Measurements from ENCODE around the gene MAP4K4. TPM values are rescaled to one million over a fixed set of nuclear protein-coding genes. Genes with fewer than 3 reads are reported as not detected.

The MAP4K4 gene
- total and polyA plus RNA-seq, 2 of the 13 experiments (the other 11 are each of a cell fraction or from before 2014, with no cell fraction given): 105 to 264 TPM

DNA sequence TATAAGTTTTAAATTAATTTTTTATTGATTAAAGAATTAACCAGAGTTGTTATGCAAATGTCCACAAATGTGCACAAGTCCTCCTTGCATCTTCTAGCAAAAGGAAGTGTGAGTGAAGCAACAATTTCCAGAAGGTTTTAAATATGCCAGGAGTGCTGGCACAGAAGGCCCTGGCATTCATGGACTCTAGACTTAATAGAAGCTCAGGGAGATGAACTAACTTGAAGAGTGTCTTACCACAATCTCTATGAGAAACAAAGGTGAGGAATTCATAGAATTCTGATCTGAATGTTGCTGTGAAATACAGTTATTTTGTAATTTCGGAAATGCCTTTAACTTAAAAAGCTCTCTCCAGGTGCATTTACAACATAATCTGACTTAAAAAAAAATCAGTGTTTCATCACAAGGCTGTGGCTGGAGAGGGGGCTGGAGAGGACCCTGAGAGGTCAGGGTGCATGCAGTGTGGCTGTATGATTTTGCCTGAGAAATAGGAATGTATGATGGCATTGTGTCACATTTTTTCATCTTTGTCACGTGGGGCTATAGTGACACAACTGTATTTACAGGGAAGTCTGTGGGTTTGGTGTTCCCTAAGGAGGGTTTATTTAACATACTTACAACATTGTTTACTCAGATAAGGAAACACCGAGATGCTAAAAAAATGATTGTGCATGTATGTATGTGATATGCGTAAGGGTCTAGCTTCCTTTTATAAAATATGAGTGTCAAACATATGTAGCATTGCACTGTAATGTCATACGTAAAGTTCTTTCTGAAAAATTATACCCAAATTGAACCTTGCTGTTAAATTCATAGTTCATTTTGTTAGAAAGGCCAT, 66.2 kb downstream of the MAP4K4 start (continued):
- TF ChIP-seq TCF12 (IDR thresholded peaks at IDR 0.05) (no peak), TCF12 (CRISPR knock-in tag; IDR thresholded peaks at IDR 0.05) (0 out of 2 replicates have a peak, but pooled peaks have one; percentile 64), KLF15 (CRISPR knock-in tag; IDR thresholded peaks at IDR 0.05; ENCODE audit: borderline replicate concordance) (no peak), RAD51 (IDR thresholded peaks at IDR 0.05; ENCODE audit: borderline replicate concordance) (peak; percentile 79), ZNF747 (CRISPR knock-in tag; IDR thresholded peaks at IDR 0.05; ENCODE audit: borderline replicate concordance) (no peak), PHF20 (CRISPR knock-in tag; IDR thresholded peaks at IDR 0.05) (no peak), ZBTB1 (CRISPR knock-in tag; IDR thresholded peaks at IDR 0.05; ENCODE audit: borderline replicate concordance) (no peak), ZNF20 (CRISPR knock-in tag; IDR thresholded peaks at IDR 0.05) (no peak), PLRG1 (conservative IDR thresholded peaks at IDR 0.05) (no peak), ZSCAN21 (CRISPR knock-in tag; IDR thresholded peaks at IDR 0.05; ENCODE audit: borderline replicate concordance) (no peak), KDM5A (IDR thresholded peaks at IDR 0.05; ENCODE audit: borderline replicate concordance, low read length) (no peak), ZNF337 (CRISPR knock-in tag; IDR thresholded peaks at IDR 0.05; ENCODE audit: borderline replicate concordance, low read depth) (no peak), HCFC1 (IDR thresholded peaks at IDR 0.05; ENCODE audit: low read depth, low read length) (no peak), ELF4 (CRISPR knock-in tag; IDR thresholded peaks at IDR 0.05; ENCODE audit: borderline replicate concordance) (no peak), HOXA9 (CRISPR knock-in tag; IDR thresholded peaks at IDR 0.05; ENCODE audit: borderline replicate concordance) (no peak), MTA3 (CRISPR knock-in tag; IDR thresholded peaks at IDR 0.05) (no peak)
- TF ChIP-seq, protein P1, sequence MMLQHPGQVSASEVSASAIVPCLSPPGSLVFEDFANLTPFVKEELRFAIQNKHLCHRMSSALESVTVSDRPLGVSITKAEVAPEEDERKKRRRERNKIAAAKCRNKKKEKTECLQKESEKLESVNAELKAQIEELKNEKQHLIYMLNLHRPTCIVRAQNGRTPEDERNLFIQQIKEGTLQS (CRISPR knock-in tag; IDR thresholded peaks at IDR 0.05): 0 out of 2 replicates have a peak, but pooled peaks have one; percentile 38
- TF ChIP-seq, protein P2, sequence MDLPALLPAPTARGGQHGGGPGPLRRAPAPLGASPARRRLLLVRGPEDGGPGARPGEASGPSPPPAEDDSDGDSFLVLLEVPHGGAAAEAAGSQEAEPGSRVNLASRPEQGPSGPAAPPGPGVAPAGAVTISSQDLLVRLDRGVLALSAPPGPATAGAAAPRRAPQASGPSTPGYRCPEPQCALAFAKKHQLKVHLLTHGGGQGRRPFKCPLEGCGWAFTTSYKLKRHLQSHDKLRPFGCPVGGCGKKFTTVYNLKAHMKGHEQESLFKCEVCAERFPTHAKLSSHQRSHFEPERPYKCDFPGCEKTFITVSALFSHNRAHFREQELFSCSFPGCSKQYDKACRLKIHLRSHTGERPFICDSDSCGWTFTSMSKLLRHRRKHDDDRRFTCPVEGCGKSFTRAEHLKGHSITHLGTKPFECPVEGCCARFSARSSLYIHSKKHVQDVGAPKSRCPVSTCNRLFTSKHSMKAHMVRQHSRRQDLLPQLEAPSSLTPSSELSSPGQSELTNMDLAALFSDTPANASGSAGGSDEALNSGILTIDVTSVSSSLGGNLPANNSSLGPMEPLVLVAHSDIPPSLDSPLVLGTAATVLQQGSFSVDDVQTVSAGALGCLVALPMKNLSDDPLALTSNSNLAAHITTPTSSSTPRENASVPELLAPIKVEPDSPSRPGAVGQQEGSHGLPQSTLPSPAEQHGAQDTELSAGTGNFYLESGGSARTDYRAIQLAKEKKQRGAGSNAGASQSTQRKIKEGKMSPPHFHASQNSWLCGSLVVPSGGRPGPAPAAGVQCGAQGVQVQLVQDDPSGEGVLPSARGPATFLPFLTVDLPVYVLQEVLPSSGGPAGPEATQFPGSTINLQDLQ (CRISPR knock-in tag; IDR thresholded peaks at IDR 0.05): no peak
- TF ChIP-seq, protein P3, sequence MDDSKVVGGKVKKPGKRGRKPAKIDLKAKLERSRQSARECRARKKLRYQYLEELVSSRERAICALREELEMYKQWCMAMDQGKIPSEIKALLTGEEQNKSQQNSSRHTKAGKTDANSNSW (CRISPR knock-in tag; IDR thresholded peaks at IDR 0.05; ENCODE audit: borderline replicate concordance): no peak
- TF ChIP-seq, protein P4, sequence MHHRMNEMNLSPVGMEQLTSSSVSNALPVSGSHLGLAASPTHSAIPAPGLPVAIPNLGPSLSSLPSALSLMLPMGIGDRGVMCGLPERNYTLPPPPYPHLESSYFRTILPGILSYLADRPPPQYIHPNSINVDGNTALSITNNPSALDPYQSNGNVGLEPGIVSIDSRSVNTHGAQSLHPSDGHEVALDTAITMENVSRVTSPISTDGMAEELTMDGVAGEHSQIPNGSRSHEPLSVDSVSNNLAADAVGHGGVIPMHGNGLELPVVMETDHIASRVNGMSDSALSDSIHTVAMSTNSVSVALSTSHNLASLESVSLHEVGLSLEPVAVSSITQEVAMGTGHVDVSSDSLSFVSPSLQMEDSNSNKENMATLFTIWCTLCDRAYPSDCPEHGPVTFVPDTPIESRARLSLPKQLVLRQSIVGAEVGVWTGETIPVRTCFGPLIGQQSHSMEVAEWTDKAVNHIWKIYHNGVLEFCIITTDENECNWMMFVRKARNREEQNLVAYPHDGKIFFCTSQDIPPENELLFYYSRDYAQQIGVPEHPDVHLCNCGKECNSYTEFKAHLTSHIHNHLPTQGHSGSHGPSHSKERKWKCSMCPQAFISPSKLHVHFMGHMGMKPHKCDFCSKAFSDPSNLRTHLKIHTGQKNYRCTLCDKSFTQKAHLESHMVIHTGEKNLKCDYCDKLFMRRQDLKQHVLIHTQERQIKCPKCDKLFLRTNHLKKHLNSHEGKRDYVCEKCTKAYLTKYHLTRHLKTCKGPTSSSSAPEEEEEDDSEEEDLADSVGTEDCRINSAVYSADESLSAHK (CRISPR knock-in tag; IDR thresholded peaks at IDR 0.05; ENCODE audit: borderline replicate concordance): no peak
- TF ChIP-seq, protein P5, sequence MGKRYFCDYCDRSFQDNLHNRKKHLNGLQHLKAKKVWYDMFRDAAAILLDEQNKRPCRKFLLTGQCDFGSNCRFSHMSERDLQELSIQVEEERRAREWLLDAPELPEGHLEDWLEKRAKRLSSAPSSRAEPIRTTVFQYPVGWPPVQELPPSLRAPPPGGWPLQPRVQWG (CRISPR knock-in tag; IDR thresholded peaks at IDR 0.05; ENCODE audit: borderline replicate concordance, low read depth): no peak
